D721Med (cell line): Measurements from ENCODE around the gene LPP.
"Not testable (repeated sequence)": the region's sequence is repeated elsewhere in the genome, so short reads cannot be mapped to it uniquely, and the experiment has no call there.

Experiments
- DNase-seq: peaks from one replicate; pipeline ENCODE4 v3.0.0; 2011; ENCODE audit warnings: low spot score; ENCODE audit not compliant: insufficient read length
- FAIRE-seq: peaks from 2 replicates; lab custom pipeline; 2011; peaks lifted over from hg19 to GRCh38; lab: Jason Lieb, UNC
- CTCF ChIP-seq: IDR thresholded peaks from 2 replicates; pipeline ENCODE4 v1.5.1; 2012; ENCODE audit warnings: mild to moderate bottlenecking, control low read depth; ENCODE audit not compliant: insufficient read depth; ENCODE audit errors: missing control alignments

Gene LPP

GRCh38 chr3:188633206-188633605 lies 479.2 kb downstream of the LPP start:
- FAIRE-seq, result no peak
- no peak for TF ChIP-seq CTCF
- DNase-seq, result no peak

- no peak for FAIRE-seq
- TF ChIP-seq CTCF, result no peak
- DNase-seq, result no peak
Observed at GRCh38 chr3:188634285-188634684, 480.3 kb downstream of the LPP start.

GRCh38 chr3:188635258-188636042 lies 481.5 kb downstream of the LPP start:
- FAIRE-seq, result no peak
- TF ChIP-seq CTCF, result no peak
- no peak for DNase-seq

- DNase-seq, FAIRE-seq: not testable (repeated sequence)
Observed at GRCh38 chr3:188636292-188636691, 482.3 kb downstream of the LPP start.

GRCh38 chr3:188641076-188641475 lies 487.1 kb downstream of the LPP start:
- FAIRE-seq, result no peak
- no peak for DNase-seq
- TF ChIP-seq CTCF, result no peak

- DNase-seq, result no peak
- no peak for TF ChIP-seq CTCF
- FAIRE-seq, result no peak
Observed at GRCh38 chr3:188643736-188644135, 489.8 kb downstream of the LPP start.

GRCh38 chr3:188646592-188646991 lies 492.6 kb downstream of the LPP start:
- FAIRE-seq, result no peak
- no peak for TF ChIP-seq CTCF
- DNase-seq, result no peak

- no peak for FAIRE-seq
- DNase-seq, result no peak
- TF ChIP-seq CTCF, result no peak
Observed at GRCh38 chr3:188647237-188647636, 493.3 kb downstream of the LPP start.
